Stomach (tissue), 9 donors: ENCODE results near the gene DAG1. TPM values are rescaled to one million over a fixed set of nuclear protein-coding genes. Genes with fewer than 3 reads are reported as not detected.

Experiments
- DNase-seq, 2 donors: peaks; one replicate each; pipeline versions ENCODE4 v3.0.0 to v3.0.0-alpha.2; 2013 to 2019
- H3K27ac ChIP-seq, 5 donors: fragments of 200-600 bp in 4 of 5; sonication (generic) in 4 of 5; one replicate each; pipeline ENCODE4 v1.5.1; 2013 to 2019; ENCODE audit warnings: mild to moderate bottlenecking in 1 of 5, moderate library complexity in 1 of 5
- H3K27me3 ChIP-seq, 3 donors: fragments of 200-600 bp; sonication (generic); one replicate each; pipeline ENCODE4 v1.5.1; 2017 to 2019; ENCODE audit warnings: mixed run types in 1 of 3
- H3K36me3 ChIP-seq, 4 donors: fragments of 200-600 bp; sonication (generic); 1 replicate in 3 of 4; 2 replicates in 1 of 4; pipeline ENCODE4 v1.5.1; 2016 to 2019
- H3K4me1 ChIP-seq, 4 donors: fragments of 200-600 bp; sonication (generic); one replicate each; pipeline ENCODE4 v1.5.1; 2016 to 2019
- H3K4me3 ChIP-seq, 4 donors: fragments of 200-600 bp; sonication (generic) in 3 of 4; one replicate each; pipeline ENCODE4 v1.5.1; 2016 to 2019; ENCODE audit warnings: mild to moderate bottlenecking in 1 of 4
- H3K9me3 ChIP-seq, 4 donors: fragments of 200-600 bp; sonication (generic); one replicate each; pipeline ENCODE4 v1.5.1; 2016 to 2019
- EP300 ChIP-seq: sonication (generic); formaldehyde crosslinking; IDR thresholded peaks from one replicate; pipeline ENCODE4 v1.6.1; 2017; ENCODE audit warnings: antibody characterized with exemption
- POLR2A ChIP-seq, 4 donors: fragments of 450-650 bp; IDR thresholded peaks; one replicate each; pipeline ENCODE4 v1.6.1; 2016; ENCODE audit warnings: antibody characterized with exemption in 4 of 4, control low read depth in 2 of 4, mild to moderate bottlenecking in 1 of 4, moderate library complexity in 1 of 4
- POLR2AphosphoS5 ChIP-seq, 3 donors: sonication (generic); formaldehyde crosslinking; IDR thresholded peaks; one replicate each; pipeline ENCODE4 v1.6.1; 2016; ENCODE audit warnings: antibody characterized with exemption in 3 of 3
- WGBS, 5 donors: extraction: QIAGEN DNeasy Blood & Tissue Kit in 3 of 5; methylation state at CpG; one replicate each; pipeline versions ENCODE4 v1.1.5 to v1.1.7; 2013 to 2018; 5-methylcytosine and 5-hydroxymethylcytosine counted together
- intact Hi-C: fragments of 100-400 bp; cut with DNase I; formaldehyde crosslinking; loops from one replicate; pipeline ENCODE4 v1.15.1; 2023; ENCODE audit warnings: low total_unique reads
- polyA plus RNA-seq, 3 donors: library from polyadenylated mRNA; stranded (reverse); fragments of 200-250 nt; gene quantifications; one replicate each; pipeline ENCODE4 v1.2.3, GENCODE V29; 2013
- total RNA-seq, 5 donors: library from RNA; depleted of rRNA; stranded (reverse); fragments of >200 nt; gene quantifications; one replicate each; pipeline versions ENCODE4 v1.1.0 to v1.2.3, GENCODE V29; 2014 to 2016
- TF ChIP-seq, protein P1 (sequence below), 7 experiments: fragments of 450-650 bp in 4 of 7; fragments of 200-600 bp in 3 of 7; sonication (generic) in 3 of 7; IDR thresholded peaks; one replicate each; pipeline ENCODE4 v1.5.1; 2016 to 2019; ENCODE audit warnings: antibody characterized with exemption in 7 of 7, control low read depth in 2 of 7, mild to moderate bottlenecking in 1 of 7
- donor health status: healthy with polysubstance abuse.
- donor health status: Bipolar disorder and iron deficiency.
- donor health status: healthy.

The DAG1 gene
- total and polyA plus RNA-seq, 8 donors, result 4.1 to 144 (median 31.4) TPM

GRCh38 chr3:49523756-49524747 lies 54.0 kb downstream of the DAG1 start:
- Histone ChIP-seq H3K4me3 (no peak overlapping the region), H3K36me3 (peaks cover 0 to 55% (median 35%) of the 10 kb centered on the region in 4 donors), H3K27ac (peak overlapping the region in 1 of 5 donors; percentile 20), H3K4me1 (peaks cover 9 to 26% (median 10%) of the 10 kb centered on the region in 4 donors), H3K27me3 (no peaks in the 10 kb centered on the region), H3K9me3 (no peaks in the 10 kb centered on the region)
- DNase-seq, result no peak
- WGBS, 5 donors, result 64 to 69% (median 68%) methylated on average over 5 of the region's 5 CpGs
- TF ChIP-seq POLR2A (IDR thresholded peaks at IDR 0.05) (no peak), POLR2AphosphoS5 (IDR thresholded peaks at IDR 0.05) (no peak), EP300 (no peak)
- TF ChIP-seq, protein P1, sequence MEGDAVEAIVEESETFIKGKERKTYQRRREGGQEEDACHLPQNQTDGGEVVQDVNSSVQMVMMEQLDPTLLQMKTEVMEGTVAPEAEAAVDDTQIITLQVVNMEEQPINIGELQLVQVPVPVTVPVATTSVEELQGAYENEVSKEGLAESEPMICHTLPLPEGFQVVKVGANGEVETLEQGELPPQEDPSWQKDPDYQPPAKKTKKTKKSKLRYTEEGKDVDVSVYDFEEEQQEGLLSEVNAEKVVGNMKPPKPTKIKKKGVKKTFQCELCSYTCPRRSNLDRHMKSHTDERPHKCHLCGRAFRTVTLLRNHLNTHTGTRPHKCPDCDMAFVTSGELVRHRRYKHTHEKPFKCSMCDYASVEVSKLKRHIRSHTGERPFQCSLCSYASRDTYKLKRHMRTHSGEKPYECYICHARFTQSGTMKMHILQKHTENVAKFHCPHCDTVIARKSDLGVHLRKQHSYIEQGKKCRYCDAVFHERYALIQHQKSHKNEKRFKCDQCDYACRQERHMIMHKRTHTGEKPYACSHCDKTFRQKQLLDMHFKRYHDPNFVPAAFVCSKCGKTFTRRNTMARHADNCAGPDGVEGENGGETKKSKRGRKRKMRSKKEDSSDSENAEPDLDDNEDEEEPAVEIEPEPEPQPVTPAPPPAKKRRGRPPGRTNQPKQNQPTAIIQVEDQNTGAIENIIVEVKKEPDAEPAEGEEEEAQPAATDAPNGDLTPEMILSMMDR (IDR thresholded peaks at IDR 0.05), result no peak
- intact Hi-C loops, result no loop called here

GRCh38 chr3:49529567-49529966 lies 59.5 kb downstream of the DAG1 start:
- intact Hi-C loops, result no loop called here
- no peak for DNase-seq

GRCh38 chr3:49530231-49530630 lies 60.2 kb downstream of the DAG1 start:
- TF ChIP-seq EP300, result no peak
- TF ChIP-seq, protein P1 (IDR thresholded peaks at IDR 0.05), result no peak
- no peak overlapping the region for H3K27ac ChIP-seq
- peaks cover 21 to 55% (median 48%) of the 10 kb centered on the region in 4 donors for H3K36me3 ChIP-seq
- H3K9me3 ChIP-seq, result no peaks in the 10 kb centered on the region
- H3K27me3 ChIP-seq, result no peaks in the 10 kb centered on the region
- H3K4me3 ChIP-seq, result no peak overlapping the region
- 73 to 87% (median 74%) methylated on average over 5 of the region's 5 CpGs for WGBS, 5 donors
- DNase-seq, result no peak
- intact Hi-C loops, result no loop called here
- peaks cover 8 to 15% (median 13%) of the 10 kb centered on the region in 4 donors for H3K4me1 ChIP-seq

More at GRCh38 chr3:49529567-49529966, 59.5 kb downstream of the DAG1 start:
- H3K4me1 ChIP-seq, result peaks cover 2 to 8% (median 7%) of the 10 kb centered on the region in 4 donors
- H3K9me3 ChIP-seq, result no peaks in the 10 kb centered on the region
- no peak for TF ChIP-seq POLR2A (IDR thresholded peaks at IDR 0.05)
- TF ChIP-seq EP300, result no peak
- TF ChIP-seq, protein P1 (IDR thresholded peaks at IDR 0.05), result no peak
- no peak for TF ChIP-seq POLR2AphosphoS5 (IDR thresholded peaks at IDR 0.05)
- H3K36me3 ChIP-seq, result peaks cover 21 to 59% (median 52%) of the 10 kb centered on the region in 4 donors
- no peak overlapping the region for H3K27ac ChIP-seq
- no peak overlapping the region for H3K4me3 ChIP-seq
- H3K27me3 ChIP-seq, result no peaks in the 10 kb centered on the region

GRCh38 chr3:49530701-49531100 lies 60.6 kb downstream of the DAG1 start:
- H3K4me1 ChIP-seq, result peaks cover 9 to 17% (median 15%) of the 10 kb centered on the region in 4 donors
- H3K36me3 ChIP-seq, result peaks cover 21 to 53% (median 45%) of the 10 kb centered on the region in 4 donors
- no peak for DNase-seq
- no peak overlapping the region for H3K27ac ChIP-seq
- TF ChIP-seq EP300 (no peak), POLR2AphosphoS5 (IDR thresholded peaks at IDR 0.05) (no peak), POLR2A (IDR thresholded peaks at IDR 0.05) (no peak)
- TF ChIP-seq, protein P1 (IDR thresholded peaks at IDR 0.05), result no peak
- no peaks in the 10 kb centered on the region for H3K9me3 ChIP-seq
- WGBS, 5 donors, result 73 to 81% (median 79%) methylated on average over 5 to 8 of the region's 8 CpGs
- no peak overlapping the region for H3K4me3 ChIP-seq
- no peaks in the 10 kb centered on the region for H3K27me3 ChIP-seq
- intact Hi-C loops, result no loop called here
